B cell (primary cell): Measurements from ENCODE around the gene METTL4. TPM values are rescaled to one million over a fixed set of nuclear protein-coding genes. Genes with fewer than 3 reads are reported as not detected.

Source experiments
- ATAC-seq: fragments of 200-7000 bp; cut with Tn5 transposase; one replicate; pipeline ENCODE4 v1.10.0; 2021; ENCODE audit warnings: low read depth, mild to moderate bottlenecking, moderate number of reproducible peaks, moderate library complexity
- CTCF ChIA-PET: fragments of 350-600 bp; sonication (Branson Sonifier 250); formaldehyde crosslinking; loops from one replicate; lab custom pipeline; 2021; ENCODE audit warnings: antibody characterized with exemption, inconsistent platforms; lab: Charles Lee
- POLR2A ChIA-PET: fragments of 350-600 bp; sonication (Branson Sonifier 250); formaldehyde crosslinking; loops from one replicate; lab custom pipeline; 2021; ENCODE audit warnings: antibody characterized with exemption; lab: Charles Lee
- DNase-seq: peaks from one replicate; pipeline ENCODE4 v3.0.0; 2013
- H2AFZ ChIP-seq: 2 replicates; pipeline ENCODE4 v1.6.1; 2012; ENCODE audit warnings: mild to moderate bottlenecking, low read depth, low read length; ENCODE audit not compliant: insufficient read depth, poor library complexity, severe bottlenecking
- H3K27ac ChIP-seq, 2 donors: 1 replicate in 1 of 2; 2 replicates in 1 of 2; pipeline ENCODE4 v1.5.1; 2012 to 2013; ENCODE audit warnings: low read length in 2 of 2, mild to moderate bottlenecking in 2 of 2, moderate library complexity in 1 of 2
- H3K27me3 ChIP-seq, 4 experiments: fragments of 200-600 bp in 1 of 4; sonication (generic) in 1 of 4; replicated peaks in 1 of 4; 1 replicate in 2 of 4; 2 replicates in 2 of 4; pipeline versions ENCODE4 v1.6.1 to v1.7.0; 2013 to 2016; ENCODE audit warnings: low read length in 3 of 4, mild to moderate bottlenecking in 2 of 4, mixed read lengths in 1 of 4, moderate library complexity in 1 of 4; ENCODE audit not compliant: insufficient read depth in 4 of 4, control insufficient read depth in 3 of 4; ENCODE audit errors: control extremely low read depth in 1 of 4
- H3K36me3 ChIP-seq, 2 experiments: replicated peaks in 1 of 2; 1 replicate in 1 of 2; 2 replicates in 1 of 2; pipeline versions ENCODE4 v1.6.1 to v1.7.1; 2013; ENCODE audit warnings: low read length in 1 of 2; ENCODE audit not compliant: insufficient read depth in 2 of 2, control insufficient read depth in 1 of 2; ENCODE audit errors: control extremely low read depth in 1 of 2, extremely low read depth in 1 of 2
- H3K4me1 ChIP-seq, 2 donors: fragments of 200-600 bp in 1 of 2; sonication (generic) in 1 of 2; 1 replicate in 1 of 2; 2 replicates in 1 of 2; pipeline versions ENCODE4 v1.5.1 to v1.6.1; 2013 to 2017; ENCODE audit warnings: low read length in 2 of 2; ENCODE audit not compliant: control insufficient read depth in 2 of 2, insufficient read depth in 2 of 2
- H3K4me2 ChIP-seq: replicated peaks from 2 replicates; pipeline ENCODE3; 2012; ENCODE audit warnings: mild to moderate bottlenecking, low read depth, low read length; ENCODE audit not compliant: poor library complexity, severe bottlenecking
- H3K4me3 ChIP-seq, 5 experiments: fragments of 200-600 bp in 1 of 5; sonication (generic) in 1 of 5; 1 replicate in 3 of 5; 2 replicates in 2 of 5; pipeline versions ENCODE4 v1.5.1 to v1.7.0; 2011 to 2016; ENCODE audit warnings: low read length in 4 of 5, mild to moderate bottlenecking in 4 of 5, low read depth in 2 of 5, control low read depth in 1 of 5, moderate library complexity in 1 of 5; ENCODE audit not compliant: insufficient read depth in 1 of 5; ENCODE audit errors: control extremely low read depth in 1 of 5, extremely low read depth in 1 of 5
- H3K79me2 ChIP-seq: fragments of 200-600 bp; sonication (generic); one replicate; pipeline ENCODE4 v1.6.0; 2016; ENCODE audit warnings: low read length; ENCODE audit not compliant: control insufficient read depth, insufficient read depth
- H3K9ac ChIP-seq: fragments of 200-600 bp; sonication (generic); 2 replicates; pipeline ENCODE4 v1.6.1; 2017; ENCODE audit warnings: mild to moderate bottlenecking, low read length, moderate library complexity
- H3K9me3 ChIP-seq, 3 donors: one replicate each; pipeline versions ENCODE4 v1.6.1 to v1.7.1; 2013; ENCODE audit warnings: low read length in 2 of 3; ENCODE audit not compliant: control insufficient read depth in 2 of 3, insufficient read depth in 1 of 3; ENCODE audit errors: control extremely low read depth in 1 of 3
- H4K20me1 ChIP-seq: 2 replicates; pipeline ENCODE4 v1.6.0; 2012; ENCODE audit warnings: mild to moderate bottlenecking, low read length; ENCODE audit not compliant: insufficient read depth, control insufficient read depth, poor library complexity, severe bottlenecking
- H3K27ac Mint-ChIP-seq: one replicate; pipeline ENCODE4 v1.8.0; 2021; ENCODE audit warnings: mixed read lengths
- H3K27me3 Mint-ChIP-seq: one replicate; pipeline ENCODE4 v1.8.0; 2021; ENCODE audit warnings: mixed read lengths
- H3K4me1 Mint-ChIP-seq: one replicate; pipeline ENCODE4 v1.8.0; 2021; ENCODE audit warnings: mixed read lengths
- H3K4me3 Mint-ChIP-seq: one replicate; pipeline ENCODE4 v1.8.0; 2021; ENCODE audit warnings: mixed read lengths
- H3K9me3 Mint-ChIP-seq: one replicate; pipeline ENCODE4 v1.8.0; 2022; ENCODE audit warnings: mixed read lengths; ENCODE audit not compliant: insufficient read depth
- CTCF ChIP-seq: fragments of 200-600 bp; IDR thresholded peaks from one replicate; pipeline ENCODE4 v1.8.0; 2022; ENCODE audit warnings: antibody characterized with exemption, mild to moderate bottlenecking
- EZH2 ChIP-seq: IDR thresholded peaks from 2 replicates; pipeline ENCODE4 v1.6.1; 2012; ENCODE audit warnings: borderline replicate concordance, low read depth, mild to moderate bottlenecking, moderate library complexity, low read length; ENCODE audit not compliant: insufficient read depth, poor library complexity, severe bottlenecking
- WGBS: methylation state at CpG from one replicate; pipeline ENCODE4 v1.1.5; 2013; ENCODE audit warnings: missing lambda C conversion rate; ENCODE audit not compliant: insufficient coverage; 5-methylcytosine and 5-hydroxymethylcytosine counted together
- intact Hi-C: fragments of 100-400 bp; cut with micrococcal nuclease; formaldehyde crosslinking; loops from one replicate; pipeline ENCODE4 v1.10.0; 2022
- polyA plus RNA-seq: library from polyadenylated mRNA; depleted of rRNA; stranded (reverse); fragments of >200 nt; gene quantifications from 2 replicates; pipeline ENCODE4 v1.2.3, GENCODE V29; 2012
- small RNA-seq: library from RNA; depleted of rRNA; stranded (forward); fragments of <200 nt; gene quantifications from one replicate; pipeline ENCODE3, GENCODE V24; 2012; ENCODE audit warnings: low replicate concordance, low read depth; ENCODE audit not compliant: insufficient read length
- total RNA-seq, 2 donors: library from RNA; stranded (reverse); fragments of 120-200 nt in 1 of 2; gene quantifications; 1 replicate in 1 of 2; 2 replicates in 1 of 2; pipeline versions ENCODE4 v1.2.3 to v1.2.4, GENCODE V29; 2013 to 2022

Gene METTL4
- total and polyA plus RNA-seq, 2 donors (not counting 1 experiment from before 2014, with no cell fraction given), result 12.9 to 31.6 TPM

GRCh38 chr18:2495381-2495780 is 75.9 kb downstream of the METTL4 start:
- ChIA-PET POLR2A (no interaction called here), CTCF (no interaction called here)
- Histone ChIP-seq H3K27me3 (no peaks in the 10 kb centered on the region), H4K20me1 (no peaks in the 10 kb centered on the region), H3K4me2 (no peak overlapping the region), H3K79me2 (no peaks in the 10 kb centered on the region), H3K9ac (no peak overlapping the region), H3K36me3 (no peaks in the 10 kb centered on the region), H3K9me3 (no peaks in the 10 kb centered on the region), H3K27ac (no peak overlapping the region), H3K4me3 (no peak overlapping the region), H2AFZ (no peak overlapping the region), H3K4me1 (no peaks in the 10 kb centered on the region)
- intact Hi-C loops, result no loop called here
- no peak overlapping the region for H3K4me3 Mint-ChIP-seq
- no peak for DNase-seq
- no peak for ATAC-seq
- no peaks in the 10 kb centered on the region for H3K9me3 Mint-ChIP-seq
- H3K27ac Mint-ChIP-seq, result no peak overlapping the region
- no peaks in the 10 kb centered on the region for H3K4me1 Mint-ChIP-seq
- TF ChIP-seq CTCF, result no peak
- no peak for TF ChIP-seq EZH2
- H3K27me3 Mint-ChIP-seq, result peaks cover 14% of the 10 kb centered on the region
- no CpG with 5 or more reads among the region's 1 CpG for WGBS

GRCh38 chr18:2494921-2495320 is 76.4 kb downstream of the METTL4 start:
- WGBS, result 78% methylated on average over 4 of the region's 4 CpGs
- no peak for TF ChIP-seq EZH2
- no peak for TF ChIP-seq CTCF

More at GRCh38 chr18:2494921-2495320, 76.4 kb downstream of the METTL4 start:
- no peak for ATAC-seq
- Mint-ChIP-seq H3K27me3 (peaks cover 19% of the 10 kb centered on the region), H3K4me1 (no peaks in the 10 kb centered on the region), H3K9me3 (no peaks in the 10 kb centered on the region), H3K4me3 (no peak overlapping the region), H3K27ac (no peak overlapping the region)
- no peaks in the 10 kb centered on the region for H3K27me3 ChIP-seq
- intact Hi-C loops, result no loop called here
- H3K4me1 ChIP-seq, result no peaks in the 10 kb centered on the region
- CTCF ChIA-PET, result no interaction called here
- H3K9ac ChIP-seq, result no peak overlapping the region
- no peaks in the 10 kb centered on the region for H3K79me2 ChIP-seq
- H2AFZ ChIP-seq, result no peak overlapping the region
- H3K4me3 ChIP-seq, result no peak overlapping the region
- no peaks in the 10 kb centered on the region for H3K9me3 ChIP-seq
- no peak overlapping the region for H3K4me2 ChIP-seq
- POLR2A ChIA-PET, result no interaction called here
- no peaks in the 10 kb centered on the region for H4K20me1 ChIP-seq
- no peak for DNase-seq
- H3K27ac ChIP-seq, result no peak overlapping the region
- H3K36me3 ChIP-seq, result no peaks in the 10 kb centered on the region

Small RNAs within 50 kb of the gene (small RNA-seq; reads per million reads assigned to genes)
- gene RF00019 (not detected), gene RF01233 (not detected)

Other genes starting within 250 kb of the METTL4 start
- 3.7 and 3.9 TPM in 2 replicates for gene NDC80, start 52 bp upstream of the METTL4 start, total RNA-seq
- gene NDC80, start 52 bp upstream of the METTL4 start, polyA plus RNA-seq, result 1.3 and 1.7 TPM in 2 replicates
- 380 and 443 TPM in 2 replicates for gene SMCHD1, start 84.2 kb upstream of the METTL4 start, total RNA-seq
- gene SMCHD1, start 84.2 kb upstream of the METTL4 start, polyA plus RNA-seq, result 54.2 and 80.2 TPM in 2 replicates